ENCODE results near the gene RPTOR. TPM values are rescaled to one million over a fixed set of nuclear protein-coding genes. Genes with fewer than 3 reads are reported as not detected.

RPTOR gene
- polyA plus RNA-seq, 1 donor (not counting 4 experiments of a cell fraction or from before 2014, with no cell fraction given) = 4.0 TPM

DNA sequence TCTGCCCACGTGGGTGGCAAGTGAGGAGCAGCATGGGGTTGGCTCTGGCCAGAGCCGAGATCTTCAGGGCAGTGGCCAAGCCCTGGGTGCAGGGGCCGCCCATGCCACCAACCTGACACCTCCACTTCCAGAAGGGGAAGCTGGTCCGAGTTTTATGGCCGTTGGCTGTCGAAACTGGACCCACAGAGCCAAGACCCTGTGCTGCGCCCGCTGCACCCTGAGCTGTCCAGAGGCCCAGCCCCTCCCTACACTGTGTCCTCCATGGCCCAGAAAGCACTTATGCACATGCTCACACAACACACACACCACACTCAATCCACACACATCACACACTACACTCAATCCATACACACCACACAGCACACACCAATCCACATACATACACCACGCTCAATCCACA, 33.9 kb upstream of the RPTOR start:
- H4K20me1 ChIP-seq (ENCODE audit: control insufficient read depth, extremely low read depth, insufficient read depth, low read length) = no peaks in the 10 kb centered on the region
- FAIRE-seq (no peak), DNase-seq (ENCODE audit: low read depth, low spot score) (no peak)
- dilution Hi-C loops (cut with MboI; ENCODE audit: extremely low pct_ligation_motif_present, low sequenced_read_pairs) = no loop called here
- TF ChIP-seq, protein P1, sequence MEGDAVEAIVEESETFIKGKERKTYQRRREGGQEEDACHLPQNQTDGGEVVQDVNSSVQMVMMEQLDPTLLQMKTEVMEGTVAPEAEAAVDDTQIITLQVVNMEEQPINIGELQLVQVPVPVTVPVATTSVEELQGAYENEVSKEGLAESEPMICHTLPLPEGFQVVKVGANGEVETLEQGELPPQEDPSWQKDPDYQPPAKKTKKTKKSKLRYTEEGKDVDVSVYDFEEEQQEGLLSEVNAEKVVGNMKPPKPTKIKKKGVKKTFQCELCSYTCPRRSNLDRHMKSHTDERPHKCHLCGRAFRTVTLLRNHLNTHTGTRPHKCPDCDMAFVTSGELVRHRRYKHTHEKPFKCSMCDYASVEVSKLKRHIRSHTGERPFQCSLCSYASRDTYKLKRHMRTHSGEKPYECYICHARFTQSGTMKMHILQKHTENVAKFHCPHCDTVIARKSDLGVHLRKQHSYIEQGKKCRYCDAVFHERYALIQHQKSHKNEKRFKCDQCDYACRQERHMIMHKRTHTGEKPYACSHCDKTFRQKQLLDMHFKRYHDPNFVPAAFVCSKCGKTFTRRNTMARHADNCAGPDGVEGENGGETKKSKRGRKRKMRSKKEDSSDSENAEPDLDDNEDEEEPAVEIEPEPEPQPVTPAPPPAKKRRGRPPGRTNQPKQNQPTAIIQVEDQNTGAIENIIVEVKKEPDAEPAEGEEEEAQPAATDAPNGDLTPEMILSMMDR (optimal IDR thresholded peaks at IDR 0.05 in 1 of 3, IDR thresholded peaks at IDR 0.05 in 1 of 3, conservative IDR thresholded peaks at IDR 0.05 in 1 of 3; ENCODE audit: extremely low read depth in 1 of 3, insufficient read depth in 2 of 3, low read length in 3 of 3) = no peak
- no peak for TF ChIP-seq EZH2 (IDR thresholded peaks at IDR 0.05; ENCODE audit: low read length)
- H3K4me1 ChIP-seq (ENCODE audit: control insufficient read depth, extremely low read depth, insufficient read depth, low read length) = no peaks in the 10 kb centered on the region
- H3K4me2 ChIP-seq (ENCODE audit: control insufficient read depth, extremely low read depth, insufficient read depth, low read depth, low read length) = no peak overlapping the region
- H3K9ac ChIP-seq (ENCODE audit: control insufficient read depth, extremely low read depth, insufficient read depth, low read length) = no peak overlapping the region
- H3K27me3 ChIP-seq (ENCODE audit: control insufficient read depth, extremely low read depth, insufficient read depth, low read length) = peaks cover 10% of the 10 kb centered on the region
- no peaks in the 10 kb centered on the region for H3K9me3 ChIP-seq (ENCODE audit: control insufficient read depth, low read depth, low read length)
- no peak overlapping the region for H3K4me3 ChIP-seq (ENCODE audit: control insufficient read depth in 2 of 3, extremely low read depth in 1 of 3, insufficient read depth in 2 of 3, low read depth in 1 of 3, low read length in 3 of 3)
- no peaks in the 10 kb centered on the region for H3K79me2 ChIP-seq (ENCODE audit: control insufficient read depth, insufficient read depth, low read length)
- no peak overlapping the region for H2AFZ ChIP-seq (ENCODE audit: control insufficient read depth, low read length)
- no peak overlapping the region for H3K27ac ChIP-seq (ENCODE audit: control insufficient read depth, insufficient read depth, low read length)
- no peaks in the 10 kb centered on the region for H3K36me3 ChIP-seq (ENCODE audit: control insufficient read depth in 2 of 2, extremely low read depth in 1 of 2, insufficient read depth in 2 of 2, low read length in 2 of 2)
- H3K9me1 ChIP-seq (ENCODE audit: control insufficient read depth, extremely low read depth, insufficient read depth, low read length) = no peaks in the 10 kb centered on the region

DNA sequence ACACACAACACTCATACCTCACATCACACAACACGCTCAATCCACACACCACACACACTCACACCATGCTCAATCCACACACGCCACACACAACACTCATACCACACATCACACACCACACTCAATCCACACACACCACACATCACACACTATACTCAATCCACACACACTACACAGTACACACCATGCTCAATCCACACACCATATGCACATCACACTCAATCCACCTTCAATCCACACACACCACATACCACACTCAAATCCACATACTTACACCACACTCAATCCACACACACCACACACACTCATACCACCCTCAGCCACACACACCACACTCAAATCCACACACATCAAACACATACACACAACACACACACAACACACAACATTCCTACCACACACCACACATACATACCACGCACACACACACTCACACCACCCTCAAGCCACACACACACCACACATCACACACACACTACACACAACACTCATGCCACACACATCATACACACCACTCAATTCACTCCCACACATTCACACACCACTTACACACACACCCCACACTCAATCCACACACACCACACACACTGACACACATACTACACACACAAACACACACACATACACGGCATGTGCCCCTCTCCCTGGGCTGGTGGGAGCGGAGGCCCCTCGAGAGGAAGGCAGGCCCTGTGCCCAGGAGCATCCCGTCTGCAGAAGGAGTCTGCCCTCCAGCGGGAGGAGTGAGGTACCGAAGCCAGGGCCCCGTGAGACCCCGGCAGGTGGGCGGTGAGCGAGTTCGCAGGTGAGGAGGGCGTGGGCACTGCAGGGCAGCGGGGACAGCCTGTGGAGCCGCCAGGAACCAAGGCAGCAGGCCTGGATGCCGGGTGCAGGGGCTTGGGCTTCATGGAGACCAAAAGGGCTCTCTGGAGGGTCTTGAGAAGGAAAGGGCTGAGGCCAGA, 33.1 kb upstream of the RPTOR start:
- no peak overlapping the region for H2AFZ ChIP-seq (ENCODE audit: control insufficient read depth, low read length)
- TF ChIP-seq, protein P1 (optimal IDR thresholded peaks at IDR 0.05 in 1 of 3, IDR thresholded peaks at IDR 0.05 in 1 of 3, conservative IDR thresholded peaks at IDR 0.05 in 1 of 3; ENCODE audit: extremely low read depth in 1 of 3, insufficient read depth in 2 of 3, low read length in 3 of 3) = no peak
- no peak for TF ChIP-seq EZH2 (IDR thresholded peaks at IDR 0.05; ENCODE audit: low read length)
- H3K9me1 ChIP-seq (ENCODE audit: control insufficient read depth, extremely low read depth, insufficient read depth, low read length) = no peaks in the 10 kb centered on the region
- dilution Hi-C loops (cut with MboI; ENCODE audit: extremely low pct_ligation_motif_present, low sequenced_read_pairs) = no loop called here
- no peaks in the 10 kb centered on the region for H3K4me1 ChIP-seq (ENCODE audit: control insufficient read depth, extremely low read depth, insufficient read depth, low read length)
- DNase-seq (ENCODE audit: low read depth, low spot score) (no peak), FAIRE-seq (no peak)
- no peaks in the 10 kb centered on the region for H3K79me2 ChIP-seq (ENCODE audit: control insufficient read depth, insufficient read depth, low read length)
- no peaks in the 10 kb centered on the region for H3K9me3 ChIP-seq (ENCODE audit: control insufficient read depth, low read depth, low read length)
- H3K9ac ChIP-seq (ENCODE audit: control insufficient read depth, extremely low read depth, insufficient read depth, low read length) = no peak overlapping the region
- no peaks in the 10 kb centered on the region for H4K20me1 ChIP-seq (ENCODE audit: control insufficient read depth, extremely low read depth, insufficient read depth, low read length)
- H3K4me3 ChIP-seq (ENCODE audit: control insufficient read depth in 2 of 3, extremely low read depth in 1 of 3, insufficient read depth in 2 of 3, low read depth in 1 of 3, low read length in 3 of 3) = no peak overlapping the region
- no peak overlapping the region for H3K27ac ChIP-seq (ENCODE audit: control insufficient read depth, insufficient read depth, low read length)
- no peaks in the 10 kb centered on the region for H3K36me3 ChIP-seq (ENCODE audit: control insufficient read depth in 2 of 2, extremely low read depth in 1 of 2, insufficient read depth in 2 of 2, low read length in 2 of 2)
- peaks cover 10% of the 10 kb centered on the region for H3K27me3 ChIP-seq (ENCODE audit: control insufficient read depth, extremely low read depth, insufficient read depth, low read length)
- H3K4me2 ChIP-seq (ENCODE audit: control insufficient read depth, extremely low read depth, insufficient read depth, low read depth, low read length) = no peak overlapping the region

All from keratinocyte (primary cell).